HepG2 (cell line): ENCODE data around the gene CAPZB. TPM values are rescaled to one million over a fixed set of nuclear protein-coding genes. Genes with fewer than 3 reads are reported as not detected.
A peak's percentile ranks its signal among the peaks of the same experiment; 100 is the strongest.

Experiments
- ATAC-seq: fragments of 200-7000 bp; cut with Tn5 transposase; 3 replicates; pipeline ENCODE4 v1.9.1; 2020; ENCODE audit warnings: mild to moderate bottlenecking, moderate library complexity
- BruUV-seq: library from RNA; stranded (reverse); fragments of 400-500 nt; replicated peaks from 2 replicates; lab custom pipeline; 2021; lab: Mats Ljungman, UMichigan
- CTCF ChIA-PET: fragments of 300-600 bp; formaldehyde crosslinking; extraction: SDS; loops from one replicate; lab custom pipeline; 2021; ENCODE audit warnings: low total read pairs, inconsistent platforms, low intra/inter-chr PET ratio; lab: Yijun Ruan, JAX
- POLR2A ChIA-PET: fragments of 350-600 bp; sonication (Branson Sonifier 250); formaldehyde crosslinking; loops from one replicate; lab custom pipeline; 2020; ENCODE audit warnings: antibody characterized with exemption, inconsistent platforms; lab: Yijun Ruan, JAX
- DNase-seq: peaks from one replicate; pipeline ENCODE4 v3.0.0-alpha.2; 2015; ENCODE audit warnings: low spot score
- FAIRE-seq: peaks from 3 replicates; lab custom pipeline; 2011; peaks lifted over from hg19 to GRCh38; lab: Jason Lieb, UNC
- H2AFZ ChIP-seq: one replicate; pipeline ENCODE4 v1.6.1; 2011; ENCODE audit warnings: low read length, inconsistent platforms
- H3K27ac ChIP-seq: fragments of 300-600 bp; 3 replicates; pipeline ENCODE4 v1.8.0; 2011; ENCODE audit warnings: mixed run types, mild to moderate bottlenecking, mixed read lengths, low read length, inconsistent platforms; ENCODE audit not compliant: insufficient read depth; ENCODE audit errors: extremely low read length
- H3K27me3 ChIP-seq, 2 experiments: fragments of 200-600 bp in 1 of 2; 2 replicates in 1 of 2; 3 replicates in 1 of 2; pipeline versions ENCODE4 v1.6.0 to v1.8.0; 2011; ENCODE audit warnings: low read length in 2 of 2, mild to moderate bottlenecking in 2 of 2, moderate library complexity in 2 of 2, inconsistent platforms in 1 of 2; ENCODE audit not compliant: insufficient read depth in 2 of 2, control insufficient read depth in 1 of 2
- H3K36me3 ChIP-seq, 2 experiments: fragments of 200-600 bp in 1 of 2; replicated peaks in 1 of 2; 2 replicates in 1 of 2; 3 replicates in 1 of 2; pipeline versions ENCODE4 v1.5.1 to v1.8.0; 2011; ENCODE audit warnings: low read length in 2 of 2, inconsistent platforms in 1 of 2; ENCODE audit not compliant: insufficient read depth in 2 of 2, control insufficient read depth in 1 of 2
- H3K4me1 ChIP-seq: 2 replicates; pipeline ENCODE4 v1.5.1; 2012; ENCODE audit warnings: low read length, inconsistent platforms; ENCODE audit not compliant: insufficient read depth
- H3K4me2 ChIP-seq: 2 replicates; pipeline ENCODE4 v1.6.0; 2011; ENCODE audit warnings: low read depth, low read length, inconsistent platforms
- H3K4me3 ChIP-seq, 3 experiments: fragments of 200-600 bp in 1 of 3; sonication (generic), shearing (Covaris generic) in 1 of 3; replicated peaks in 1 of 3; 2 replicates each; pipeline ENCODE4 v1.5.1; 2011 to 2016; ENCODE audit warnings: low read length in 3 of 3, inconsistent platforms in 2 of 3, low read depth in 2 of 3, mild to moderate bottlenecking in 2 of 3, control low read depth in 1 of 3, mixed read lengths in 1 of 3; ENCODE audit not compliant: insufficient read depth in 1 of 3
- H3K79me2 ChIP-seq: one replicate; pipeline ENCODE4 v1.6.1; 2011; ENCODE audit warnings: low read length, inconsistent platforms; ENCODE audit not compliant: insufficient read depth
- H3K9ac ChIP-seq: 2 replicates; pipeline ENCODE4 v1.6.0; 2011; ENCODE audit warnings: mild to moderate bottlenecking, low read depth, low read length, inconsistent platforms; ENCODE audit not compliant: insufficient read depth
- H3K9me3 ChIP-seq: 2 replicates; pipeline ENCODE4 v1.5.1; 2012; ENCODE audit warnings: mild to moderate bottlenecking, low read length
- H4K20me1 ChIP-seq: 2 replicates; pipeline ENCODE4 v1.6.0; 2011; ENCODE audit warnings: inconsistent platforms, mild to moderate bottlenecking, low read length, moderate library complexity; ENCODE audit not compliant: insufficient read depth
- BCL6 ChIP-seq: IDR thresholded peaks from 2 replicates; pipeline ENCODE4 v1.6.1; 2016; ENCODE audit warnings: missing genetic modification reagents, missing compliant biosample characterization
- ZNF317 ChIP-seq: sonication (generic); formaldehyde crosslinking; IDR thresholded peaks from 2 replicates; pipeline ENCODE4 v1.5.0; 2020; ENCODE audit warnings: mild to moderate bottlenecking, missing genetic modification reagents
- ZNF629 ChIP-seq: sonication (generic); formaldehyde crosslinking; conservative IDR thresholded peaks from 2 replicates; pipeline ENCODE4 v1.5.0; 2020; ENCODE audit warnings: missing genetic modification reagents
- WGBS: methylation state at CpG from one replicate; pipeline ENCODE4 v1.1.6; 2017; ENCODE audit warnings: low lambda C conversion rate; 5-methylcytosine and 5-hydroxymethylcytosine counted together
- in situ Hi-C: cut with HindIII; loops from 2 replicates; pipeline ENCODE4 v1.10.0; 2017; ENCODE audit warnings: low pct_unique_long_range_greater_than_20kb; ENCODE audit not compliant: extremely low pct_ligation_motif_present
- intact Hi-C: fragments of 100-400 bp; cut with micrococcal nuclease; formaldehyde crosslinking; loops from one replicate; pipeline ENCODE4 v1.10.0; 2022; ENCODE audit not compliant: unreplicated experiment
- polyA plus RNA-seq, 8 experiments: library from polyadenylated mRNA; depleted of rRNA in 3 of 8; stranded (reverse) in 7 of 8; unstranded in 1 of 8; fragments of >200 nt; fragmentation: Illumina TruSeq in 4 of 8; extraction: Trizol in 4 of 8; gene quantifications; 2 replicates each; pipeline versions ENCODE4 v1.2.1 to v1.2.3, GENCODE V29; 2011 to 2016; ENCODE audit warnings: low read depth in 4 of 8, missing spikeins in 1 of 8, mixed read lengths in 1 of 8; ENCODE audit not compliant: insufficient read depth in 1 of 8
- total RNA-seq, 5 experiments: library from RNA; depleted of rRNA; stranded (reverse); fragments of >200 nt; fragmentation: Illumina TruSeq; extraction: Trizol; gene quantifications; 2 replicates each; pipeline ENCODE4 v1.2.3, GENCODE V29; 2016; ENCODE audit warnings: low read depth in 1 of 5
- TF ChIP-seq, protein P1 (sequence below): sonication (generic); formaldehyde crosslinking; IDR thresholded peaks from 2 replicates; pipeline ENCODE4 v1.5.0; 2020; ENCODE audit warnings: mild to moderate bottlenecking, missing genetic modification reagents
- TF ChIP-seq, protein P2 (sequence below): sonication (generic); formaldehyde crosslinking; IDR thresholded peaks from 2 replicates; pipeline ENCODE4 v1.4.0; 2020; ENCODE audit warnings: missing genetic modification reagents, mild to moderate bottlenecking, borderline replicate concordance

Gene CAPZB
- total and polyA plus RNA-seq, 2 of the 13 experiments (the other 11 are each of a cell fraction or from before 2014, with no cell fraction given), result 58.9 to 76.9 TPM

DNA sequence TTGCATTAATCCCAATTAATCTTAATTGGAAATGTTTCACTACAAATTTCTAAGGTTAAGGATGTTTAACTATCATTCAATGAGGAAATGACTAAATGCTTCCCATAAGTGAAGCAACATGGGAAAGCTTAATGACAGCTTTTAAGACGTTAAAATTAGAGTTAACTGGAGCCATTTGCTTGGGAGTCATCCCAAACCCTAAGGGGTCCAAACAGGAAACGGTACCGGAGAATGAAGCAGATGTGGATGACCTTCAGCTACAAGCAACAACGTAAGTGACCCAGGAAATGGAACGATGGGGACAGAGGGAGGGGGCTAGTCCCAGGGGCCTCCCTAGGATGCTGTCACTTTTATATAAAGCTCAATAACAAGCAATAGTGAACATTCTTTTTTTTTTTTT is 62.2 kb downstream of the CAPZB start (continued):
- TF ChIP-seq, protein P1, sequence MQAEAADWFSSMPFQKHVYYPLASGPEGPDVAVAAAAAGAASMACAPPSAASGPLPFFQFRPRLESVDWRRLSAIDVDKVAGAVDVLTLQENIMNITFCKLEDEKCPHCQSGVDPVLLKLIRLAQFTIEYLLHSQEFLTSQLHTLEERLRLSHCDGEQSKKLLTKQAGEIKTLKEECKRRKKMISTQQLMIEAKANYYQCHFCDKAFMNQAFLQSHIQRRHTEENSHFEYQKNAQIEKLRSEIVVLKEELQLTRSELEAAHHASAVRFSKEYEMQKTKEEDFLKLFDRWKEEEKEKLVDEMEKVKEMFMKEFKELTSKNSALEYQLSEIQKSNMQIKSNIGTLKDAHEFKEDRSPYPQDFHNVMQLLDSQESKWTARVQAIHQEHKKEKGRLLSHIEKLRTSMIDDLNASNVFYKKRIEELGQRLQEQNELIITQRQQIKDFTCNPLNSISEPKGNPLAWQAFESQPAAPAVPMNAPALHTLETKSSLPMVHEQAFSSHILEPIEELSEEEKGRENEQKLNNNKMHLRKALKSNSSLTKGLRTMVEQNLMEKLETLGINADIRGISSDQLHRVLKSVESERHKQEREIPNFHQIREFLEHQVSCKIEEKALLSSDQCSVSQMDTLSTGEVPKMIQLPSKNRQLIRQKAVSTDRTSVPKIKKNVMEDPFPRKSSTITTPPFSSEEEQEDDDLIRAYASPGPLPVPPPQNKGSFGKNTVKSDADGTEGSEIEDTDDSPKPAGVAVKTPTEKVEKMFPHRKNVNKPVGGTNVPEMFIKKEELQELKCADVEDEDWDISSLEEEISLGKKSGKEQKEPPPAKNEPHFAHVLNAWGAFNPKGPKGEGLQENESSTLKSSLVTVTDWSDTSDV (CRISPR knock-in tag), result no peak
- TF ChIP-seq ZNF317 (CRISPR knock-in tag), result no peak

DNA sequence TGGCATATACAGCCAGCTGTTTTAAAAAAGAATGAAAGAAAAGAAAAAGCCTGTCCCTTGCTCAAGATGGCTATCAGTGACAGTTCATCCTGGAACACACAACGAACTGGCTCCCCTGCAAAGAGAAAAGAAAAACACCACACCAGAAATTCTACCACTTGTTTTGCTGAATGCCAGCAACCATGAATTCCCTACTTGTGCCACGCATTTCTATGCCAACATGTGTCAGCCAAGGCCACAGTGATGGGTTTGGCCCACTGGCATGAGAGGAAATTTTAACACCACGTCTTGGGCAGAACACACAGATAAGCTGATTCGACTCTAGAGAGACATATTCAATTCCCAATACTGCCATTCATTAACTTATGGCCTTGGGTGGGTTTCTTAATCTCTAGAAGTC is 64.0 kb downstream of the CAPZB start:
- Histone ChIP-seq H4K20me1 (peaks cover 10% of the 10 kb centered on the region; the same call in 1 of the 2 replicates), H2AFZ (no peak overlapping the region), H3K9ac (no peak overlapping the region), H3K27me3 (no peaks in the 10 kb centered on the region), H3K27ac (no peak overlapping the region), H3K79me2 (peaks cover 63% of the 10 kb centered on the region), H3K36me3 (peaks cover 13 to 31% of the 10 kb centered on the region in 2 experiments; a peak in 4 of 5 replicates), H3K4me1 (peaks cover 51% of the 10 kb centered on the region), H3K4me3 (no peak overlapping the region), H3K4me2 (no peak overlapping the region), H3K9me3 (no peaks in the 10 kb centered on the region)
- TF ChIP-seq BCL6 (CRISPR knock-in tag) (no peak), ZNF629 (peak; percentile 63; the same call in 1 of the 2 replicates)
- TF ChIP-seq, protein P2, sequence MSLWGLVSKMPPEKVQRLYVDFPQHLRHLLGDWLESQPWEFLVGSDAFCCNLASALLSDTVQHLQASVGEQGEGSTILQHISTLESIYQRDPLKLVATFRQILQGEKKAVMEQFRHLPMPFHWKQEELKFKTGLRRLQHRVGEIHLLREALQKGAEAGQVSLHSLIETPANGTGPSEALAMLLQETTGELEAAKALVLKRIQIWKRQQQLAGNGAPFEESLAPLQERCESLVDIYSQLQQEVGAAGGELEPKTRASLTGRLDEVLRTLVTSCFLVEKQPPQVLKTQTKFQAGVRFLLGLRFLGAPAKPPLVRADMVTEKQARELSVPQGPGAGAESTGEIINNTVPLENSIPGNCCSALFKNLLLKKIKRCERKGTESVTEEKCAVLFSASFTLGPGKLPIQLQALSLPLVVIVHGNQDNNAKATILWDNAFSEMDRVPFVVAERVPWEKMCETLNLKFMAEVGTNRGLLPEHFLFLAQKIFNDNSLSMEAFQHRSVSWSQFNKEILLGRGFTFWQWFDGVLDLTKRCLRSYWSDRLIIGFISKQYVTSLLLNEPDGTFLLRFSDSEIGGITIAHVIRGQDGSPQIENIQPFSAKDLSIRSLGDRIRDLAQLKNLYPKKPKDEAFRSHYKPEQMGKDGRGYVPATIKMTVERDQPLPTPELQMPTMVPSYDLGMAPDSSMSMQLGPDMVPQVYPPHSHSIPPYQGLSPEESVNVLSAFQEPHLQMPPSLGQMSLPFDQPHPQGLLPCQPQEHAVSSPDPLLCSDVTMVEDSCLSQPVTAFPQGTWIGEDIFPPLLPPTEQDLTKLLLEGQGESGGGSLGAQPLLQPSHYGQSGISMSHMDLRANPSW (CRISPR knock-in tag), result no peak
- BruUV-seq, result no TSS peak
- no peak for DNase-seq
- ChIA-PET CTCF (no interaction called here), POLR2A (interaction anchor here (0.8 kb wide), 1 partner anchor 11 kb away, joined by 3 read pairs; no protein-coding TSS in a partner anchor)
- in situ Hi-C loops, result no loop called here
- intact Hi-C loops, result no loop called here
- 91% methylated on average over 4 of the region's 4 CpGs for WGBS
- no peak for ATAC-seq
- FAIRE-seq, result no peak
